Measurements from ENCODE around the gene ZNF506.
"Not testable (repeated sequence)": the region's sequence is repeated elsewhere in the genome, so short reads cannot be mapped to it uniquely, and the experiment has no call there.

ZNF506 gene

DNA sequence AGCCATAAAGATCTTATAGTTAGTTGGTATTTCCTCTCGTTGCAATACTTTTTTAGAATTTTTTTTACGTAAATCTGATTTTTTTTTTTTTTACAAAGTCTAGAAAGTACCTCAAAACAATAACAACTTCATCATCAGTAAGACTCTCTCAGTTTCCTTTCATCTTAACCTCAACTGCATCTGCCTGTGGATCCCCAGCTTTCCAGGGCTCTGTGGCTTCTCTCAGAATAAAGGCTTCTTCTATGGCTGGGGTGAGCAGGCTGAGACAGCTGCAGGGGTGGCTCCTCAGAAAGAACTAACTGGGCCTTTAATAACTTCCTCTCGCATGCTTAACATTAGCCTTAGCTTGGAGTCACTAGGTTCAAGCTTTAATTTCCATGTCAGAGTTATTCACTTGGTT, 4.2 kb downstream of the ZNF506 start:
- ChIA-PET CTCF (no interaction called here), POLR2A (no interaction called here)
- no peak for DNase-seq (ENCODE audit: low read depth, low spot score)
- TF ChIP-seq, protein P1, sequence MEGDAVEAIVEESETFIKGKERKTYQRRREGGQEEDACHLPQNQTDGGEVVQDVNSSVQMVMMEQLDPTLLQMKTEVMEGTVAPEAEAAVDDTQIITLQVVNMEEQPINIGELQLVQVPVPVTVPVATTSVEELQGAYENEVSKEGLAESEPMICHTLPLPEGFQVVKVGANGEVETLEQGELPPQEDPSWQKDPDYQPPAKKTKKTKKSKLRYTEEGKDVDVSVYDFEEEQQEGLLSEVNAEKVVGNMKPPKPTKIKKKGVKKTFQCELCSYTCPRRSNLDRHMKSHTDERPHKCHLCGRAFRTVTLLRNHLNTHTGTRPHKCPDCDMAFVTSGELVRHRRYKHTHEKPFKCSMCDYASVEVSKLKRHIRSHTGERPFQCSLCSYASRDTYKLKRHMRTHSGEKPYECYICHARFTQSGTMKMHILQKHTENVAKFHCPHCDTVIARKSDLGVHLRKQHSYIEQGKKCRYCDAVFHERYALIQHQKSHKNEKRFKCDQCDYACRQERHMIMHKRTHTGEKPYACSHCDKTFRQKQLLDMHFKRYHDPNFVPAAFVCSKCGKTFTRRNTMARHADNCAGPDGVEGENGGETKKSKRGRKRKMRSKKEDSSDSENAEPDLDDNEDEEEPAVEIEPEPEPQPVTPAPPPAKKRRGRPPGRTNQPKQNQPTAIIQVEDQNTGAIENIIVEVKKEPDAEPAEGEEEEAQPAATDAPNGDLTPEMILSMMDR (IDR thresholded peaks at IDR 0.05; ENCODE audit: insufficient read depth, low read length, missing control alignments), result no peak
- no peak overlapping the region for H3K4me3 ChIP-seq (ENCODE audit: low read depth, low read length)

DNA sequence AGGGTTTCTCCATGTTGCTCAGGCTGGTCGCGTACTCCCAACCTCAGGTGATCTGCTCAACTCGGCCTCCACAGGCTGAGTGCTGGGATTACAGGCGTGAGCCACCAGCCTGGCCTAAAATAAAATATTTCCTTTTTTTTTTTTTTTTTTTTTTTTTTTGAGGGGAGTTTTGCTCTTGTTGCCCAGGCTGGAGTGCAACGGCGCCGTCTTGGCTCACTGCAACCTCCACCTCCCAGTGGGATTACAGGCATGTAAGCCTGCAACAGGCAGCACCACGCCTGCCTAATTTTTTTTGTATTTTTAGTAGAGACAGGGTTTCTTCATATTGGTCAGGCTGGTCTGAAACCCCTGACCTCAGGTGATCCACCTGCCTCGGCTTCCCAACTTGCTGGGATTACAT, 4.9 kb downstream of the ZNF506 start:
- ChIA-PET POLR2A (no interaction called here), CTCF (no interaction called here)

DNA sequence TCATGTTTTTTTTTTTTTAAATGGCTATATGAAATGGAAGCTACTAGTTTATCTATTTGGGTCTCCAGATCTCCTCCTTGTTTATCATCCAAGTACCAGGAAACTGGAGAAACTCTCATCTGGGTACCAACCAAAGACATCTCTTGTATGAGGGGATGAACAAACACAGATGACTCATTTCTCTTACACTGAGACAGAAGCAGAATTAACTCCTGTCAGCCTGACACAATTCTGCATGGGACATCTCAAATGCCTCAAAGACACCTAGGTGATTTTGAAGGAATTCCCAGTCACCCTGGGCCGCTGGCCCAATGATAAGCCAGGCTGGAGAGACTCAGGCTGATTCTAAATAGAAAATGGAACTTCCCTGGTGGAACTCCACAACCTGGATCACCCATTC, 9.6 kb downstream of the ZNF506 start:
- CTCF ChIA-PET; H3K4me3 ChIP-seq (ENCODE audit: low read depth, low read length); DNase-seq (ENCODE audit: low read depth, low spot score); POLR2A ChIA-PET: not testable (repeated sequence)

More for the DNA sequence above, 4.9 kb downstream of the ZNF506 start:
- DNase-seq (ENCODE audit: low read depth, low spot score), result no peak
- H3K4me3 ChIP-seq (ENCODE audit: low read depth, low read length), result no peak overlapping the region
- TF ChIP-seq, protein P1 (IDR thresholded peaks at IDR 0.05; ENCODE audit: insufficient read depth, low read length, missing control alignments), result no peak

DNA sequence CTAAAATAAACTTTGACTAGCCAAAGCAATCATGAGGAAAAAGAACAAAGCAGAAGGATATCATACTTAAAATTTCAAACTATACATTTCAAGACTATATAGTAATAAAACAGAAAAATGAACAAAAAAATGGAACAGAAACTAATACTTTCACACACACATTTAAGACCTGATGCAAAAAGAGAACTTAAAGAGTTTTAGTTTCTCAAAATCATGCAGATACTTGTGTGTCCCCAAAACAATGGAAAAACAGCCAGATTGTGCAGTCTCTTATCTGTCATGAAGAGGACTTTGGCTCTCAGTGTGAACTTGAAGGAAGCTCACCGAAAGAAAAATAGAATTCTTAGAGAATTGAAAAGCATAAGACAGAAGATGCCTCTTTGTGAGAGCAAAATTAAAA, 16.1 kb downstream of the ZNF506 start:
- no peak for DNase-seq (ENCODE audit: low read depth, low spot score)
- CTCF ChIA-PET, result no interaction called here
- POLR2A ChIA-PET, result no interaction called here
- no peak overlapping the region for H3K4me3 ChIP-seq (ENCODE audit: low read depth, low read length)
- TF ChIP-seq, protein P1 (IDR thresholded peaks at IDR 0.05; ENCODE audit: insufficient read depth, low read length, missing control alignments), result no peak

DNA sequence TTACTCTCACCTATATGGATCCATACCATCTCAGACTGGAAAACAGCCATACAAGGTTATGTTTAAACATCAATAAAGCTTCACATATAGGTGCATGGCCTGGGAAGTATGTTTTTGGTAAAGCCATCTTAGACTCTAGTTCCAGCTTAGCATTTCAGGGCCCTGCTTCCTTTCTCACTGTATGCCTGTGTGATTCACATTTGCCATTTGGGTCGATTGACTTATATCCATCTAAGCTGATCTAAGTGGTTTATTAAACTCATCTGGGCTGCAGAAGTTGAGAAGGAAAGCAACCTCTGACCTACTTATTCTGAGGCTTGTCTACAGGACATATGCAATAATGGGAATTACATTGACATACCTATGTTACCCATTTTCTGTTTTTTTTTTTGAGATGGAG, 33.5 kb downstream of the ZNF506 start:
- CTCF ChIA-PET, result no interaction called here
- no peak for DNase-seq (ENCODE audit: low read depth, low spot score)
- POLR2A ChIA-PET, result interaction anchor here (1.4 kb wide), 1 partner anchor 12 kb away, joined by 3 read pairs; no protein-coding TSS in a partner anchor

DNA sequence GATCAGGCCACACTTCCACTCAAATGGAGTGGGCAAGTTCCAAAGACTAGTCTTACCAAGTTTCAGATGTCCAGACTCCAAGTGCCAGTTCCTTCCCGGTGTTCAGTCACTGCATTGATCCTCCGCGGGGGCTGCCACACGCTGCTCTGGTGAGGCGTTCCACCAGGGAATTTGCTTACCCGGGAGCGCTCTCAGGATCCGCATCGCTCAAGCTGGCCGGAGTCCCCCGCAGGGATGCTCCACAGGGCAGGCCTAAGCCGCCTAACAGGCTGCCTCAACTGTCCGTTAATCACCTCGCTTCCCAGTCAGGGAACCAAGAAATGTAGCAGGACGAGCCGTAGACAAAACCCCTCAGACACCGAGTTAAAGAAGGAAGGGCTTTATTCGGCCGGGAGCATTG, 36.1 kb downstream of the ZNF506 start:
- CTCF ChIA-PET; POLR2A ChIA-PET; DNase-seq (ENCODE audit: low read depth, low spot score); H3K4me3 ChIP-seq (ENCODE audit: low read depth, low read length): not testable (repeated sequence)

More for the DNA sequence above, 33.5 kb downstream of the ZNF506 start:
- TF ChIP-seq, protein P1 (IDR thresholded peaks at IDR 0.05; ENCODE audit: insufficient read depth, low read length, missing control alignments), result no peak
- H3K4me3 ChIP-seq (ENCODE audit: low read depth, low read length), result no peak overlapping the region

DNA sequence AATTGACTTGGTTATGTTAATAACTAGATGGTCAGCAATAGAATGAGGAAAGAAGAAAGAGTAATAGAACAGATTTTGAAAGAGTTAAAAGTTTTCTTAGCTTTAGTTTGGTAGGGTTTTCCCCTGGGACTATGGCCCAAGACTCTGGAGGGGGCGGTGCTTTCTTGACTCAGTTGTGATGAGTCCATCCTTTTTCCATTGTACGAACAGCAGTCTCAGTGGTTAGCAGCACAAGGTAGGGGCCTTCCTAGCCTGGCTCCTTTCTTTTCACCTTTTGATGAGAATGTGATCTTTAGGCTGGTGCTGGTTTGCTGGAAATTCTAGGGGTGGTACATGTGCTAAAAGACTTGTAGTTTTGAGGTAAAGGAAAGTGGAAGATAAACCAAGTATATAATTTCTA, 38.8 kb downstream of the ZNF506 start:
- POLR2A ChIA-PET, result no interaction called here
- H3K4me3 ChIP-seq (ENCODE audit: low read depth, low read length), result no peak overlapping the region
- TF ChIP-seq, protein P1 (IDR thresholded peaks at IDR 0.05; ENCODE audit: insufficient read depth, low read length, missing control alignments), result no peak
- no peak for DNase-seq (ENCODE audit: low read depth, low spot score)
- CTCF ChIA-PET, result no interaction called here

DNA sequence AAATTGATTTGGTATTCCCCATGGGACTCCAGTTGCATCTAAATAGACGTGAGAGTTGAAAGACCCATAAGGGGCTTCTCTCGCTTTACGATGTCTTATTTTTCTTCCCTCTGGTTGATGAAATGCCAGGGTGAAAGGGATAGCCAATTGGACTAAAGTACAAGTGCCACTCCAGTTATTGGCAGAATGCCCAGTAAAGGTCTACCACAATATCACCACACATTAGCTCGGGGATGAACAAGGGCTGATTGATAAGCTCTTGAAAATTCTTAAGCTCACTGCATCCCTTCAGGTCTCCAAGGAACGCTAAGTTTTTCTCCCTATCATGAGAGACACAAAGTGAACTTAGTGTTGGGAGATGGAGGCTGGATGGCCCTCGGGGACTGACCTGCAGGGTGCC, 39.8 kb downstream of the ZNF506 start:
- DNase-seq (ENCODE audit: low read depth, low spot score); POLR2A ChIA-PET; CTCF ChIA-PET: not testable (repeated sequence)

More for the DNA sequence above, 39.8 kb downstream of the ZNF506 start:
- not testable (repeated sequence) for H3K4me3 ChIP-seq (ENCODE audit: low read depth, low read length)

Data from AG04449 (cell line).